Measurements from ENCODE around the gene CCDC188.

- TF ChIP-seq CTCF (IDR thresholded peaks at IDR 0.05; ENCODE audit: insufficient read depth, low read length) (no peak), POLR2AphosphoS5 (IDR thresholded peaks at IDR 0.05; ENCODE audit: low read depth) (no peak; the same call in 1 of the 2 replicates), SPI1 (IDR thresholded peaks at IDR 0.05; ENCODE audit: borderline replicate concordance, low read depth) (no peak)
Measured at GRCh38 chr22:20112623-20113511, 38.0 kb downstream of the CCDC188 start.
